ENCODE data around the gene LMX1B. TPM values are rescaled to one million over a fixed set of nuclear protein-coding genes. Genes with fewer than 3 reads are reported as not detected.

The LMX1B gene
- total RNA-seq, 1 donor from 2014 or later, result 0.14 TPM

- ATAC-seq (no peak), DNase-seq (peak; percentile 45)
- no peaks in the 10 kb centered on the region for H3K36me3 ChIP-seq
- intact Hi-C loops (cut with DNase I), result no loop called here
- no peak overlapping the region for H3K4me3 ChIP-seq
- TF ChIP-seq, protein P1, sequence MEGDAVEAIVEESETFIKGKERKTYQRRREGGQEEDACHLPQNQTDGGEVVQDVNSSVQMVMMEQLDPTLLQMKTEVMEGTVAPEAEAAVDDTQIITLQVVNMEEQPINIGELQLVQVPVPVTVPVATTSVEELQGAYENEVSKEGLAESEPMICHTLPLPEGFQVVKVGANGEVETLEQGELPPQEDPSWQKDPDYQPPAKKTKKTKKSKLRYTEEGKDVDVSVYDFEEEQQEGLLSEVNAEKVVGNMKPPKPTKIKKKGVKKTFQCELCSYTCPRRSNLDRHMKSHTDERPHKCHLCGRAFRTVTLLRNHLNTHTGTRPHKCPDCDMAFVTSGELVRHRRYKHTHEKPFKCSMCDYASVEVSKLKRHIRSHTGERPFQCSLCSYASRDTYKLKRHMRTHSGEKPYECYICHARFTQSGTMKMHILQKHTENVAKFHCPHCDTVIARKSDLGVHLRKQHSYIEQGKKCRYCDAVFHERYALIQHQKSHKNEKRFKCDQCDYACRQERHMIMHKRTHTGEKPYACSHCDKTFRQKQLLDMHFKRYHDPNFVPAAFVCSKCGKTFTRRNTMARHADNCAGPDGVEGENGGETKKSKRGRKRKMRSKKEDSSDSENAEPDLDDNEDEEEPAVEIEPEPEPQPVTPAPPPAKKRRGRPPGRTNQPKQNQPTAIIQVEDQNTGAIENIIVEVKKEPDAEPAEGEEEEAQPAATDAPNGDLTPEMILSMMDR (IDR thresholded peaks at IDR 0.05), result no peak
- no peak overlapping the region for H3K27ac ChIP-seq
- no peaks in the 10 kb centered on the region for H3K9me3 ChIP-seq
- no peaks in the 10 kb centered on the region for H3K4me1 ChIP-seq
- H3K27me3 ChIP-seq, result peaks cover 13% of the 10 kb centered on the region
Observed at GRCh38 chr9:126694206-126695081, 80.7 kb downstream of the LMX1B start.

GRCh38 chr9:126695186-126695585 is 81.5 kb downstream of the LMX1B start:
- peak; percentile 48 for DNase-seq
- intact Hi-C loops (cut with DNase I), result no loop called here
- ATAC-seq, result no peak
- H3K27ac ChIP-seq, result no peak overlapping the region
- peaks cover 6% of the 10 kb centered on the region for H3K27me3 ChIP-seq
- no peaks in the 10 kb centered on the region for H3K9me3 ChIP-seq
- H3K4me3 ChIP-seq, result no peak overlapping the region
- TF ChIP-seq, protein P1 (IDR thresholded peaks at IDR 0.05), result no peak
- no peaks in the 10 kb centered on the region for H3K4me1 ChIP-seq
- H3K36me3 ChIP-seq, result no peaks in the 10 kb centered on the region

DNA sequence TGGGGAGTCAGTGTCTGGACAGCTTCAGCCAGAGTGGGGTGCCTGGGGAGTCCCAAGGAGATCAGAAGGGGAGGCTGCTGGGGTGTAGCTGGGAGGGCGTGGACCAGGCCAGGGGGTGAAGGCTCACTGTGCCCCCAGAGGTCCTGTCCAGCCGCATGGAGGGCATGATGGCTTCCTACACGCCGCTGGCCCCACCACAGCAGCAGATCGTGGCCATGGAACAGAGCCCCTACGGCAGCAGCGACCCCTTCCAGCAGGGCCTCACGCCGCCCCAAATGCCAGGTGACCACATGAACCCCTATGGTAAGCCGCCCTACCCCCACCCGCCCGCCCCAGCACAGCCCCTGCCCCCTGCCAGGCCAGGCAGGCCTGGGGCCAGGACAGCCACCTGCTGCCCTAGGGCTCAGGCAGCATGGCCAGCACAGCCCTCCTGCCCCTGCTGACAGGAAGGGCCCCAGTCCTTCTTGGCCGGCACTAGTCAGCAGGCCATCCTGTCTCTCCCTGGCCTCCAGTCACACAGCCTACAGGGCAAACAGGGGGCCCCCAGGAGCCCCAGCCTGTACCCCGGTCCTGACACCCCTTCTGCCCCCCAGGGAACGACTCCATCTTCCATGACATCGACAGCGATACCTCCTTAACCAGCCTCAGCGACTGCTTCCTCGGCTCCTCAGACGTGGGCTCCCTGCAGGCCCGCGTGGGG is 82.1 kb downstream of the LMX1B start:
- H3K27ac ChIP-seq, result no peak overlapping the region
- ATAC-seq, result no peak
- no peaks in the 10 kb centered on the region for H3K36me3 ChIP-seq
- intact Hi-C loops (cut with DNase I), result no loop called here
- no peaks in the 10 kb centered on the region for H3K4me1 ChIP-seq
- DNase-seq, result peak; percentile 50
- H3K9me3 ChIP-seq, result no peaks in the 10 kb centered on the region
- TF ChIP-seq, protein P1 (IDR thresholded peaks at IDR 0.05), result no peak
- peaks cover 5% of the 10 kb centered on the region for H3K27me3 ChIP-seq
- H3K4me3 ChIP-seq, result no peak overlapping the region

- Histone ChIP-seq H3K27me3 (peaks cover 5% of the 10 kb centered on the region), H3K36me3 (no peaks in the 10 kb centered on the region), H3K27ac (no peak overlapping the region), H3K9me3 (no peaks in the 10 kb centered on the region), H3K4me1 (no peaks in the 10 kb centered on the region), H3K4me3 (no peak overlapping the region)
- intact Hi-C loops (cut with DNase I), result no loop called here
- ATAC-seq, result no peak
- TF ChIP-seq, protein P1 (IDR thresholded peaks at IDR 0.05), result no peak
- peak; percentile 46 for DNase-seq
Observed at GRCh38 chr9:126696401-126697145, 82.8 kb downstream of the LMX1B start.

DNA sequence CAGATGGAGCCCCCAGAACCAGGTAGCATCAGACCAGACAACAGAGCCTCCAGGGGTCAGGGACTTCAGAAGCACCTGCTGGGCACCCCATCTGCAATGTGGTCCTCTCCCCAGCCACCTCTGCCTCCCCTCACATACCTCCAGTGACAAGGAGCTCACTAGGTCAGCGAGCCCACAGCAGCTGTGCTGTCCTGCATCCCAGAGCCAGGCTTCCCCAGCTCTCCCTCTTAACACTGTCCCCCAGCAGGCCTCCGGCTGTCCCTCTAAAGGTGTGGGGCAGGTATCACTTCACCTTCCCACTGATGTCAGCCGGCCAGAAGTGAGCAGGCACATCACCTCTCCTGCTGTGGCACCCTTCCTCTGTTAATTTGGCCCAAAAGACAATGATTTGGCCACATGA is 83.6 kb downstream of the LMX1B start:
- DNase-seq, result peak; percentile 48
- H3K9me3 ChIP-seq, result no peaks in the 10 kb centered on the region
- no peak overlapping the region for H3K27ac ChIP-seq
- peaks cover 10% of the 10 kb centered on the region for H3K27me3 ChIP-seq
- H3K36me3 ChIP-seq, result no peaks in the 10 kb centered on the region
- TF ChIP-seq, protein P1 (IDR thresholded peaks at IDR 0.05), result no peak
- no peaks in the 10 kb centered on the region for H3K4me1 ChIP-seq
- H3K4me3 ChIP-seq, result no peak overlapping the region
- intact Hi-C loops (cut with DNase I), result no loop called here
- no peak for ATAC-seq

Measured in upper lobe of right lung (tissue), 1 donor.